OCI-LY1 (cell line): ENCODE data around the gene TOP2A.
A peak's percentile ranks its signal among the peaks of the same experiment; 100 is the strongest.

Experiments
- H2AFZ ChIP-seq: fragments of 200-600 bp; sonication (generic), shearing (Covaris generic); 2 replicates; pipeline ENCODE4 v1.6.0; 2014; ENCODE audit warnings: antibody characterized with exemption, mild to moderate bottlenecking, low read length
- H3F3A ChIP-seq: fragments of 200-600 bp; sonication (generic), shearing (Covaris generic); 2 replicates; pipeline ENCODE4 v1.6.0; 2014; ENCODE audit warnings: mild to moderate bottlenecking, antibody characterized with exemption, low read length, moderate library complexity; ENCODE audit not compliant: insufficient read depth
- H3K27ac ChIP-seq: fragments of 200-600 bp; sonication (generic); 2 replicates; pipeline ENCODE4 v1.5.1; 2014; ENCODE audit warnings: low read length, mixed run types, mild to moderate bottlenecking, low read depth; ENCODE audit not compliant: poor library complexity, severe bottlenecking
- H3K27me3 ChIP-seq: fragments of 200-600 bp; sonication (generic); 2 replicates; pipeline ENCODE4 v1.6.0; 2014; ENCODE audit warnings: antibody characterized with exemption, mild to moderate bottlenecking, low read length, moderate library complexity; ENCODE audit not compliant: insufficient read depth
- H3K36me3 ChIP-seq: fragments of 200-600 bp; sonication (generic); 2 replicates; pipeline ENCODE4 v1.6.1; 2014; ENCODE audit warnings: mild to moderate bottlenecking, antibody characterized with exemption, low read length, moderate library complexity, mixed read lengths; ENCODE audit not compliant: insufficient read depth
- H3K4me1 ChIP-seq: fragments of 200-600 bp; sonication (generic); 2 replicates; pipeline ENCODE4 v1.5.1; 2014; ENCODE audit warnings: mild to moderate bottlenecking, low read length, moderate library complexity; ENCODE audit not compliant: insufficient read depth, severe bottlenecking
- H3K4me2 ChIP-seq: fragments of 200-600 bp; sonication (generic), shearing (Covaris generic); 2 replicates; pipeline ENCODE4 v1.6.1; 2014; ENCODE audit warnings: low read length
- H3K4me3 ChIP-seq: fragments of 200-600 bp; sonication (generic); 2 replicates; pipeline ENCODE4 v1.5.1; 2014; ENCODE audit warnings: low read length, low read depth, mild to moderate bottlenecking, mixed read lengths; ENCODE audit not compliant: poor library complexity, severe bottlenecking
- H3K79me2 ChIP-seq: fragments of 200-600 bp; shearing (Covaris generic); 2 replicates; pipeline ENCODE4 v1.6.1; 2016; ENCODE audit warnings: mixed run types, low read length, mixed read lengths; ENCODE audit not compliant: insufficient read depth
- H3K9ac ChIP-seq: fragments of 200-600 bp; sonication (generic), shearing (Covaris generic); 2 replicates; pipeline ENCODE4 v1.6.1; 2014; ENCODE audit warnings: mild to moderate bottlenecking, low read length, mixed read lengths
- H3K9me2 ChIP-seq: fragments of 200-600 bp; sonication (generic), shearing (Covaris generic); 2 replicates; pipeline ENCODE4 v1.6.1; 2014; ENCODE audit warnings: low read depth, mild to moderate bottlenecking, low read length, mixed read lengths
- H3K9me3 ChIP-seq: fragments of 200-600 bp; shearing (Covaris generic); 2 replicates; pipeline ENCODE4 v1.6.1; 2014; ENCODE audit warnings: low read length, mixed read lengths
- H4K20me1 ChIP-seq: fragments of 200-600 bp; sonication (generic), shearing (Covaris generic); 2 replicates; pipeline ENCODE4 v1.6.0; 2016; ENCODE audit warnings: mild to moderate bottlenecking, low read length; ENCODE audit not compliant: insufficient read depth
- EZH2 ChIP-seq: fragments of 200-600 bp; sonication (generic), shearing (Covaris generic); IDR thresholded peaks from 2 replicates; pipeline ENCODE4 v1.8.0; 2017; ENCODE audit warnings: borderline replicate concordance, mixed run types, mild to moderate bottlenecking, antibody characterized with exemption, low read length, moderate library complexity, mixed read lengths
- TF ChIP-seq, protein P1 (sequence below): fragments of 200-600 bp; sonication (generic), shearing (Covaris generic); IDR thresholded peaks from 2 replicates; pipeline ENCODE4 v1.5.1; 2017; ENCODE audit warnings: mild to moderate bottlenecking, antibody characterized with exemption, low read length, moderate library complexity, mixed read lengths

Gene TOP2A

DNA sequence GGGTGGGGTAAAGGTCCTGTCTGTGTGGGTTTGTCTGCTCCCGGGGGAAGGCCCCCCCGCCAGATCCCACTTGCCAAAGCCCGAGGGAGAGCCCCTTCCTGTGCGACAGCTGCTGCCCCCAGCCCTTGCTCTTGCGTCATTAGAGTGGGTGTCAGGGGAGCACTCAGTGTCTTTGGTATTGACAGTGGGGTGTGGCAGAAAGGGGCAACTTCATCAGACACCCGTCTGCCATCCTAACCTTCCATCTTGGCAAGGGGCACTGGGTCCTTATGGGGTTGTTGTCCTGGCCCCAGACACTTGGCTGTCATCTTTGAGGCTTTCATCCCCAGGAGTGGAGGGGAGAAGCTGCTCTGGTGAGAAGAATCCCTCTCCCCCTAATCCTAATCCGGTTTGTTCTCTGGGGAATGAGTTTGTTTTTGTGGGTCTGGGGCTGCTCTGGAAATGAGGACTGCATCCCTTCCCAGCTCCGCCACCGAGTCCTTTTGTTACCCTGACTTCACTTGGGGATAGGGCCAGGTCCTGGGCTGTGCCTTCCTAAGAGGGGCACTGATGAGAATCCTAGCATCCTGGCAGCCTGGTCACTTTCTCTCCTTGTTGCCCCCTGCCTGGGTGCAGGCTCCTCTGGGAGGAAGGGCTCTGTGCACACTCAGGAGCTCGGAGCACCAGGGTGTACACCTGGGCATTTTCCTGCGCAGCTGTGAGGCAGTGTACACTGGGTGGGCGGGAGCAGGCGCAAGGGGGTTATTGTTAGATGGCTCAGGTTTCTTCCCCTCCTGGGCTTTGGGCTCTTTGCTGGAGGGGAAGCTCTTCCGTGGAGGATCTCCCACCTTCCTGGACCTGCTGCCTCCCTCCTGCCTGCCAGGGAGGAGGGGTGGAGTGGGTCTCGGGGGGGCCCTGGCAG is 74.2 kb downstream of the TOP2A start:
- Histone ChIP-seq H3K79me2 (no peaks in the 10 kb centered on the region), H3K27me3 (peaks cover 5% of the 10 kb centered on the region; the same call in 1 of the 2 replicates)

DNA sequence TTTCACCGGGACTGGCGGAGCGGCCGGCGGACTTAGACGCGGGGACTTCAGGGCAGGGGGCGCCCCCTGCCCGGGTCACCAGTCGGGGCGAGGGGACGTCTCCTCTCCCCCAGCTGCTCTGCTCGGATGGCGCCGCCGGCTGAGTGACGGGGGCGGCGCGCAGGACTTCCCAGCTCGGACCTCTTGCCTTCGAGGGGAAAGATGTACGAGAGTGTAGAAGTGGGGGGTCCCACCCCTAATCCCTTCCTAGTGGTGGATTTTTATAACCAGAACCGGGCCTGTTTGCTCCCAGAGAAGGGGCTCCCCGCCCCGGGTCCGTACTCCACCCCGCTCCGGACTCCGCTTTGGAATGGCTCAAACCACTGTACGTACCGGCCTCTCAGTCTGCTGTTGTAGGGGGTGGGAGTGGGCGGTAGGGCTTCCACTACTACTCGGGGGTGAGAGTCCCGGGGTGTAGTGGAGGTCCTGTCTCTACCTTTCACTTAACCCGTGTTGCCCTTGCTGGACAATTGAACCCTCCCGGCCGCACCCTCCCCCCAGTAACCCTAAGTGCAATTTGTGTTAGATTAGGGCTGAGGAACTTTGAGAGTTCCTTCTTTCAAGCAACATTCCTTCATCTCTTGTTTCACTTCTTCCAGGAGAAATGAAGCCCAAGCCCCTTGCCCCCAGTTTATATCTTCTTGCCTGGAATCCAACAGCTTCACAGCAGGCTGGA is 75.0 kb downstream of the TOP2A start:
- Histone ChIP-seq H2AFZ (no peak overlapping the region), H3K4me1 (peaks cover 19% of the 10 kb centered on the region), H3K27ac (no peak overlapping the region), H3K27me3 (peaks cover 5% of the 10 kb centered on the region; the same call in 1 of the 2 replicates), H3K36me3 (no peaks in the 10 kb centered on the region), H3K79me2 (no peaks in the 10 kb centered on the region), H3F3A (0 out of 2 replicates have a peak, but pooled peaks cover 3% of the 10 kb centered on the region), H3K4me2 (peak overlapping the region; percentile 80), H3K9me3 (no peaks in the 10 kb centered on the region), H3K9me2 (no peaks in the 10 kb centered on the region), H3K9ac (no peak overlapping the region), H4K20me1 (no peaks in the 10 kb centered on the region), H3K4me3 (peak overlapping the region; percentile 71)
- TF ChIP-seq, protein P1, sequence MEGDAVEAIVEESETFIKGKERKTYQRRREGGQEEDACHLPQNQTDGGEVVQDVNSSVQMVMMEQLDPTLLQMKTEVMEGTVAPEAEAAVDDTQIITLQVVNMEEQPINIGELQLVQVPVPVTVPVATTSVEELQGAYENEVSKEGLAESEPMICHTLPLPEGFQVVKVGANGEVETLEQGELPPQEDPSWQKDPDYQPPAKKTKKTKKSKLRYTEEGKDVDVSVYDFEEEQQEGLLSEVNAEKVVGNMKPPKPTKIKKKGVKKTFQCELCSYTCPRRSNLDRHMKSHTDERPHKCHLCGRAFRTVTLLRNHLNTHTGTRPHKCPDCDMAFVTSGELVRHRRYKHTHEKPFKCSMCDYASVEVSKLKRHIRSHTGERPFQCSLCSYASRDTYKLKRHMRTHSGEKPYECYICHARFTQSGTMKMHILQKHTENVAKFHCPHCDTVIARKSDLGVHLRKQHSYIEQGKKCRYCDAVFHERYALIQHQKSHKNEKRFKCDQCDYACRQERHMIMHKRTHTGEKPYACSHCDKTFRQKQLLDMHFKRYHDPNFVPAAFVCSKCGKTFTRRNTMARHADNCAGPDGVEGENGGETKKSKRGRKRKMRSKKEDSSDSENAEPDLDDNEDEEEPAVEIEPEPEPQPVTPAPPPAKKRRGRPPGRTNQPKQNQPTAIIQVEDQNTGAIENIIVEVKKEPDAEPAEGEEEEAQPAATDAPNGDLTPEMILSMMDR, result no peak
- TF ChIP-seq EZH2, result no peak

More for the DNA sequence above, 74.2 kb downstream of the TOP2A start:
- H3K9me2 ChIP-seq, result no peaks in the 10 kb centered on the region
- no peaks in the 10 kb centered on the region for H3K9me3 ChIP-seq
- H3K4me2 ChIP-seq, result no peak overlapping the region
- no peak overlapping the region for H3K9ac ChIP-seq
- no peak overlapping the region for H3K27ac ChIP-seq
- H2AFZ ChIP-seq, result no peak overlapping the region
- no peak overlapping the region for H3K4me3 ChIP-seq
- H3F3A ChIP-seq, result 0 out of 2 replicates have a peak, but pooled peaks cover 3% of the 10 kb centered on the region
- H3K4me1 ChIP-seq, result peaks cover 22% of the 10 kb centered on the region
- H4K20me1 ChIP-seq, result no peaks in the 10 kb centered on the region
- no peak for TF ChIP-seq EZH2
- TF ChIP-seq, protein P1, result no peak
- H3K36me3 ChIP-seq, result no peaks in the 10 kb centered on the region

DNA sequence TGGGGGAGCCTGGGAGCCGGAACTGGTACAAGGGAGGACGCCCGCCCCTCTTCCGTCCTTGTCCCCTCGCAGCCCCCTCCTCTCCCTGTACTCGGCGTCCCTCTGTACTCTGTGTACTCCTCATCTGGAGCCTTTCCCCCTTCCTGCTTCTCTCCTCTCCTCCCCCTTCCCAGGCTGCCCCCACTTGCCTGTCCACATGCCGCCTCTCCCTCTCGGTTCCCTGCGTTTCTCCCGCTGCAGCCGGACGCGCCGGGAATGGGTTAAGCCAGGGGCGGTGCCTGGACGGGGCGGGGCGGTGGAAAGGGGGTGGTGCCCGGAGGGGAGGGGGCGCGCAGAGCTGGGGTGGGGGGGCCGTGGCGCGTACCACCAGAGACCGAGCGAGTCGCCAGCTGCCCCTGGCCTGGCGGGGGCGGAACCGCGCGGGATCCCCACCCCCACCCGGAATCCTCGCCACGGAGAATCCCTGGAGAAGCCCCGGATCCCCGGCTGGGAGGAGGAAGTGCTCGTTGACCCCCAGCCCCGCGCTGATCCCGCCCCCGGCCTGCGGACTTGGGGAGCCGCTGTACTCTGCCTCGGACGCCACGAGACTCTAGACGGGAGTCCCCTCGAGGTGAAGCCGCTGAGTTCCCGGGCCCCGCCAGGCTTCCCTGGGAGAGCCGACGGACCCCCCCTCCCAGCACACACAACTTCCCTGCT is 75.7 kb downstream of the TOP2A start:
- peak overlapping the region; percentile 66 for H3K9ac ChIP-seq
- no peak overlapping the region for H3K27ac ChIP-seq
- H3K9me3 ChIP-seq, result no peaks in the 10 kb centered on the region
- H3K79me2 ChIP-seq, result no peaks in the 10 kb centered on the region
- no peak overlapping the region for H2AFZ ChIP-seq
- peak overlapping the region; percentile 71 for H3K4me3 ChIP-seq
- 0 out of 2 replicates have a peak, but pooled peaks cover 3% of the 10 kb centered on the region for H3F3A ChIP-seq
- H3K4me1 ChIP-seq, result peaks cover 19% of the 10 kb centered on the region
- no peak for TF ChIP-seq EZH2
- TF ChIP-seq, protein P1, result no peak
- H3K4me2 ChIP-seq, result peak overlapping the region; percentile 80
- peaks cover 5% of the 10 kb centered on the region; the same call in 1 of the 2 replicates for H3K27me3 ChIP-seq
- H4K20me1 ChIP-seq, result no peaks in the 10 kb centered on the region
- H3K9me2 ChIP-seq, result no peaks in the 10 kb centered on the region
- no peaks in the 10 kb centered on the region for H3K36me3 ChIP-seq
